NCI-H510A (cell line): ENCODE results near the gene IBA57.
A peak's percentile ranks its signal among the peaks of the same experiment; 100 is the strongest.

Source experiments
- DNase-seq: peaks from one replicate; lab custom pipeline; 2025; lab: John Stamatoyannopoulos, UW

IBA57 gene

GRCh38 chr1:228165372-228166169 lies at the start of gene IBA57:
TSS of gene IBA57 (plus strand) at chr1:228165804. CDS start at chr1:228165817, 13 bp downstream.
- peak; percentile 91 for DNase-seq

DNA sequence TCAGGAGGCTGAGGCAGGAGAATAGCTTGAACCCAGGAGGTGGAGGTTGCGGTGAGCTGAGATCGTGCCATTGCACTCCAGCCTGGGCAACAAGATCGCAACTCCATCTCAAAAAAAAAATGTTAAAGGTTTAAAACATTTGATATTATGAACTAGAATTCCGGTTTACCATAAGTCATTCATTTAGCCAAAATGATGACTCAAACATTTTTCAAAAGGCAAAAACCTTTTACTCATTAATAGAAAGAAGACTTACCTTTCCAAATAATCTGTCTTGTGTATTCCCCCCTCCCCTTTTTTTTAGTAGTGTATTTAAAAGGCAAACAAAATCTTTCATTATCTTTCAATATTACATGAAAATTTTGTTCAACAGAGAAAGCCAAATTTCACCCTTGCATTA lies 48.3 kb upstream of the IBA57 start:
- no peak for DNase-seq

- DNase-seq = no peak
Observed at GRCh38 chr1:228118040-228118439, 47.6 kb upstream of the IBA57 start.

DNA sequence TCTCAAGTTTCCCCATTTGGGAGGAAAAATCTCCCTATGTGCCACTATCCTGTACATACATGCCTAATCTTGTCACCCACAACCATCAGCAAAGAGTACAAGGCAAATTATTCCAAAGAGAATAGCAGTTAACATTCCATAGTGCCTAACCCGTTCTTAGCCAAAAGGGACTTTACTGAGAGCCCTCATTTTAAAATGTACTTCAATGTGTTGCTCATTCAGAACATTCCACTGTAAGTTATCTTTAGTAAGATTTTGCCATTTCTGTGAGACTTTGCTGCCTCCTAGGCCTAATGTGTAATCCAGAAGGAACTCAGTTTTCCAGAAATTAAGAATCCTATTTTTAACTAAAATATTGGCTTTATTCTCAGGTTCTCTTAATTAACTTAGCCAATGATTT lies 45.3 kb upstream of the IBA57 start:
- no peak for DNase-seq

GRCh38 chr1:228120857-228121489 lies 44.6 kb upstream of the IBA57 start:
- DNase-seq = no peak

DNA sequence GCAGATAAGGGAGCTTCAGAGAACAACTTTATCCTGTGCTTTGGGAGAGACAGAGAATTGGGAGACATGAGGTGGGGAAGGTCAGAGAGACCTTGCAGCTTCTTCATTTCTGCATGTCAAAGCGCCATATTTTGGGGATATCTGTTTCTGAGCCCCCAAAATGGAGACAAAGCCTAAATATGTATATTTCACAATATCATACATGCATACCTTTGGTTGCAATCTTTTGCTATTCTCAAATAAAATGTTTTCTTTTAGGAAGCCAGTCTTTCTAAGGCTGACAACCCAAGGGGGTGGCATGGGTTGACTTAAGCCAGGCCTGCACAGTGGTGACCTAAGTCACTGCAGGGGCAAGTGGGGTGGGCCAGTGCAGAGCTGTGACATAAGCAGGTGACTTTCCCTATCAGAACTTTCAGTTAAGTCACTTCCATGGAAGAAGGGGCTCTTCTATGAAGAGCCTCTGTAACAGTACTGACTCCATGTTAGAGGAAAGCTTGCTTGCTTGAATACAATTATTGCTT lies 42.6 kb upstream of the IBA57 start:
- no peak for DNase-seq

GRCh38 chr1:228123505-228123904 lies 42.1 kb upstream of the IBA57 start:
- DNase-seq = no peak

DNA sequence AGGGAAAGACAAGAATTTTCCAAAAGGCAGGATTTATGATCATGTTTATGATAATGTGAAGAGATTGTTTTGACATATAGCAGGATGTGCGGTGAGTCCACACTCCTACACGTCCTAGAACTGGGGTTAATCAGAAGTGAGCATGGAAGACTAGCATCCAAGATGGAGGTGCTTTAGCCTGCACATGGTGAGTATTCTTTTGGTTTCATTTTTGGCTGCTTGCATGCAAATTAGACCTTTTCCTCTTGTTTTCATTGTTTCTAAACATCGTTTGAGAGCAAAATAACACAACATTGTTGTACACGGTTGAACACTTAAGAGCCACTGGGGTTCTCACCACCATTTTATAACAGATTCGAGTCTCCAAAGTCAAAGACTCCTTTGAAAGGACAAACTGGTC lies 40.4 kb upstream of the IBA57 start:
- no peak for DNase-seq

GRCh38 chr1:228131766-228132165 lies 33.8 kb upstream of the IBA57 start:
- DNase-seq = no peak

- no peak for DNase-seq
Observed at GRCh38 chr1:228134591-228134990, 31.0 kb upstream of the IBA57 start.

DNA sequence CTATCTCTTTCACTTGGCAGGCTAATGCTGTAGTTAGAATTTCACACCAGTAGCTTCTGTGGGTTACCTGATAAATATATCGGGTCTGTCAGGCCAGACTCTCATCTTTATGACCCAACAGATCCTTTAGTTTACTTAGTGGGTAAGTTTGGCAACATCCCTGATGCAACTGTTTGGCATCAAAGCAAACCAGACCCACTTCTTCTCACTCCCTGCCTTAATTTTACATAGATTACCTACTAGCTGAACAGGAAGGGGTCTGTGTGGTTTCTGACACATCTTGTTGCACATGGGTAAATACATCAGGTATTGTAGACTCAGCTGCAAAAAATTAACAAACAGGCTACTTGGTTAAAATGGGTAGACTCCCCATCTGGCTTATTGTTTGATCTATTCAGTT lies 28.7 kb upstream of the IBA57 start:
- no peak for DNase-seq

- DNase-seq = no peak
Observed at GRCh38 chr1:228139406-228139930, 26.1 kb upstream of the IBA57 start.

GRCh38 chr1:228139931-228140723 lies 25.5 kb upstream of the IBA57 start, which contains the start of gene GUK1:
TSS of gene GUK1 (plus strand) at chr1:228140279. CDS start at chr1:228140303, 24 bp downstream.
- peak; percentile 98 for DNase-seq

- DNase-seq = no peak
Observed at GRCh38 chr1:228140724-228141225, 24.8 kb upstream of the IBA57 start.

- DNase-seq = no peak
Observed at GRCh38 chr1:228141226-228142044, 24.2 kb upstream of the IBA57 start.

DNA sequence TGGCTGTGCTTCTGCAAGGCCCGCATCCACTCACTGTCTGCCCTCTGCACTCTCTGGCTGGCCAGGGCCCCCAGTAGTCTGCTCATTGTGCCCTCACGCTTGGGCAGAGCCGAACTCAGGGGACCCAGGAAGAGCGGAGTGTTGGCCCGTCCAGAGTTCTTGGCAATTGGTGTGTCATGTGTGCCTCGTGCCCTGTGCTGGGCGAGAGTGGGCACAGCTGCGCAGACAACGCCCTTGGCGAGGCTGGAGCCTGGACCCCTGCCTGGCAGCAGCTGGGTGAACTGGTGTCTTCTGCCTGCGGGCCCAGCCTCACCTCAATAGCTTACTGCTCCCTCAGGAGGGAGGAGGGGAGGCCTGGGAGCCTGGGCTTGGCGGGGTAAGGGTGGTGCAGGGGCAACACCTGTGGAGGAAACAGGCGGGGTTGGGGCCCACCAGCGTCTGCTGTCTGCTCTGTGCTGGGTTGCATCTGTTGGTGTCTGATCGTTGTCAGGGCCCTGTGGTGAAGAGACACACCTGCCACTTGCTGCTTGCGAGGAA lies 23.4 kb upstream of the IBA57 start:
- no peak for DNase-seq

- DNase-seq = no peak
Observed at GRCh38 chr1:228142701-228143136, 22.9 kb upstream of the IBA57 start.

- no peak for DNase-seq
Observed at GRCh38 chr1:228143480-228144192, 22.0 kb upstream of the IBA57 start.

GRCh38 chr1:228144193-228144992 lies 21.2 kb upstream of the IBA57 start:
- no peak for DNase-seq
